Breast epithelium (tissue), 3 donors: ENCODE measurements around the gene OBP2A.

Experiments
- POLR2A ChIP-seq: fragments of 450-650 bp; IDR thresholded peaks from one replicate; pipeline ENCODE4 v1.6.1; 2016; ENCODE audit warnings: antibody characterized with exemption, mild to moderate bottlenecking, moderate library complexity
- TF ChIP-seq, protein P1 (sequence below), 3 donors: fragments of 450-650 bp; IDR thresholded peaks; one replicate each; pipeline ENCODE4 v1.5.1; 2016 to 2017; ENCODE audit warnings: antibody characterized with exemption in 3 of 3, mild to moderate bottlenecking in 3 of 3, moderate library complexity in 3 of 3

DNA sequence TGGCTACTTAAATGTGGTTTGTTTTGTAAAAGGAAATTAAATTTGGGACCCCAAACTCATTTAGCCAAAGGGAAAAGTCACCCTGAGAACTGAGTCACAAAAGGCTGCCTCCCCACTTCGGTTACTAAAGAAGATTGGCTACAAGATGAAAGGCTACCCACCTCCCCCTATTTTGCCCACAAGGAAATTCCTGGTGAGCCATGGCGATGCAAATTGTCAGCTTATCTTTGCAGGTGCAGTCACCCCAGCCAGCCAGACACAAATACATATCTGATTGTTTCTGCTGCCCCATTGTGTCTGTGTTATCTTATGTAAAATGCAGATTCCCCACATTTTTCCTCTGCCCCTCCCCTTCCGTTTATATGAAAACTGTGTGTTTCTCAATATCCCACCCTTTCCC lies 24.5 kb downstream of the OBP2A start:
- TF ChIP-seq, protein P1, sequence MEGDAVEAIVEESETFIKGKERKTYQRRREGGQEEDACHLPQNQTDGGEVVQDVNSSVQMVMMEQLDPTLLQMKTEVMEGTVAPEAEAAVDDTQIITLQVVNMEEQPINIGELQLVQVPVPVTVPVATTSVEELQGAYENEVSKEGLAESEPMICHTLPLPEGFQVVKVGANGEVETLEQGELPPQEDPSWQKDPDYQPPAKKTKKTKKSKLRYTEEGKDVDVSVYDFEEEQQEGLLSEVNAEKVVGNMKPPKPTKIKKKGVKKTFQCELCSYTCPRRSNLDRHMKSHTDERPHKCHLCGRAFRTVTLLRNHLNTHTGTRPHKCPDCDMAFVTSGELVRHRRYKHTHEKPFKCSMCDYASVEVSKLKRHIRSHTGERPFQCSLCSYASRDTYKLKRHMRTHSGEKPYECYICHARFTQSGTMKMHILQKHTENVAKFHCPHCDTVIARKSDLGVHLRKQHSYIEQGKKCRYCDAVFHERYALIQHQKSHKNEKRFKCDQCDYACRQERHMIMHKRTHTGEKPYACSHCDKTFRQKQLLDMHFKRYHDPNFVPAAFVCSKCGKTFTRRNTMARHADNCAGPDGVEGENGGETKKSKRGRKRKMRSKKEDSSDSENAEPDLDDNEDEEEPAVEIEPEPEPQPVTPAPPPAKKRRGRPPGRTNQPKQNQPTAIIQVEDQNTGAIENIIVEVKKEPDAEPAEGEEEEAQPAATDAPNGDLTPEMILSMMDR (IDR thresholded peaks at IDR 0.05): no peak
- no peak for TF ChIP-seq POLR2A
